SH-SY5Y (cell line): ENCODE data around the gene DLG1.

ENCODE experiments used
- GATA2 ChIP-seq: IDR thresholded peaks from 2 replicates; pipeline ENCODE4 v1.6.1; 2011; ENCODE audit warnings: mild to moderate bottlenecking, low read depth, low read length
- GATA3 ChIP-seq: IDR thresholded peaks from 2 replicates; pipeline ENCODE4 v1.6.1; 2011; ENCODE audit warnings: low read depth, mild to moderate bottlenecking, low read length, moderate library complexity

DNA sequence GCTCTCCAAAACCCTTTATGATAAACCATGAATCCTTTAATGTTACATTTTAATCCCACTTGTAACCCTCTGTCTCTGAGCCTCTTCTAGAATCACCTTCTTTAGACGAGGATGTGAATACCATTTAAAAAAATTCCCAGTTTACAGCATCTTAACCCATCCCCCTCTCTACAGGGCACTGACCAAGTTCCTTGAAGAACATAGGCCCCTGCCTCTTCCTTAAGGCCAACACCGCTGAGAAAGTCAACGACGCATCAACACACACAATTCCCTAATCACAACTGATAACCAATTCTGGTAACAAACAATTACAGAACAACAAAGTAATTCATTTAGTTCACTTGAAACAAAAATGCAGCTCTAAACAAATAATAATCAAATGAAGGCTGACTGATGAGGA is 130.3 kb downstream of the DLG1 start:
- no peak for TF ChIP-seq GATA3
- no peak for TF ChIP-seq GATA2
